SK-N-SH (cell line): ENCODE measurements around the gene LCN1. TPM values are rescaled to one million over a fixed set of nuclear protein-coding genes. Genes with fewer than 3 reads are reported as not detected.

ENCODE experiments used
- CTCF ChIA-PET: fragments of 300-600, 350-600 bp; formaldehyde crosslinking; extraction: SDS; loops from one replicate; lab custom pipeline; 2021; lab: Yijun Ruan, JAX
- POLR2A ChIA-PET: fragments of 350-600 bp; sonication (Branson Sonifier 250); formaldehyde crosslinking; extraction: SDS; loops from one replicate; lab custom pipeline; 2020; ENCODE audit warnings: antibody characterized with exemption, inconsistent platforms; lab: Yijun Ruan, JAX
- DNase-seq: peaks from one replicate; pipeline ENCODE4 v3.0.0; 2012
- H2AFZ ChIP-seq: fragments of 200-600 bp; sonication (generic); 2 replicates; pipeline ENCODE4 v1.8.1; 2016; ENCODE audit warnings: antibody characterized with exemption, mild to moderate bottlenecking, low read depth
- H3F3A ChIP-seq: fragments of 200-600 bp; sonication (generic); replicated peaks from 2 replicates; pipeline ENCODE3; 2016; ENCODE audit warnings: antibody characterized with exemption, mild to moderate bottlenecking; ENCODE audit not compliant: insufficient read depth
- H3K27ac ChIP-seq, 2 experiments: fragments of 200-500 bp in 1 of 2; fragments of 200-600 bp in 1 of 2; sonication (Bioruptor generic) in 1 of 2; sonication (generic), shearing (Covaris generic) in 1 of 2; 2 replicates each; pipeline versions ENCODE4 v1.5.1 to v1.6.1; 2014 to 2016; ENCODE audit warnings: low read depth in 2 of 2, inconsistent platforms in 1 of 2, low read length in 1 of 2, mild to moderate bottlenecking in 1 of 2, mixed read lengths in 1 of 2
- H3K27me3 ChIP-seq: fragments of 200-600 bp; sonication (generic), shearing (Covaris generic); 2 replicates; pipeline ENCODE4 v1.6.1; 2016; ENCODE audit warnings: mixed run types; ENCODE audit not compliant: insufficient read depth
- H3K36me3 ChIP-seq, 2 experiments: fragments of 200-500 bp in 1 of 2; fragments of 200-600 bp in 1 of 2; sonication (Bioruptor generic) in 1 of 2; sonication (generic) in 1 of 2; replicated peaks in 1 of 2; 2 replicates each; pipeline versions ENCODE3 to v1.5.1; 2014 to 2016; ENCODE audit warnings: low read length in 1 of 2, mild to moderate bottlenecking in 1 of 2; ENCODE audit not compliant: insufficient read depth in 2 of 2, control insufficient read depth in 1 of 2
- H3K4me1 ChIP-seq, 2 experiments: fragments of 200-500 bp in 1 of 2; fragments of 200-600 bp in 1 of 2; sonication (Bioruptor generic) in 1 of 2; sonication (generic), shearing (Covaris generic) in 1 of 2; 2 replicates each; pipeline versions ENCODE4 v1.5.1 to v1.6.1; 2014 to 2016; ENCODE audit warnings: low read depth in 1 of 2, low read length in 1 of 2, mixed run types in 1 of 2; ENCODE audit not compliant: insufficient read depth in 2 of 2, control insufficient read depth in 1 of 2
- H3K4me2 ChIP-seq: fragments of 200-600 bp; sonication (generic), shearing (Covaris generic); 2 replicates; pipeline ENCODE4 v1.6.1; 2017; ENCODE audit warnings: mixed run types
- H3K4me3 ChIP-seq, 2 experiments: fragments of 200-500 bp in 1 of 2; fragments of 200-600 bp in 1 of 2; sonication (Bioruptor generic) in 1 of 2; sonication (generic), shearing (Covaris generic) in 1 of 2; 2 replicates each; pipeline versions ENCODE4 v1.5.1 to v1.8.1; 2014 to 2016; ENCODE audit warnings: low read depth in 2 of 2, inconsistent platforms in 1 of 2, low read length in 1 of 2, mild to moderate bottlenecking in 1 of 2, mixed read lengths in 1 of 2, moderate library complexity in 1 of 2
- H3K79me2 ChIP-seq: fragments of 200-600 bp; sonication (generic); 2 replicates; pipeline ENCODE4 v1.8.1; 2017; ENCODE audit warnings: mild to moderate bottlenecking; ENCODE audit not compliant: insufficient read depth
- H3K9ac ChIP-seq: fragments of 200-600 bp; sonication (generic); 2 replicates; pipeline ENCODE4 v1.6.1; 2017; ENCODE audit warnings: mixed run types
- H3K9me2 ChIP-seq: fragments of 200-600 bp; sonication (generic); 2 replicates; pipeline ENCODE4 v1.6.1; 2017; ENCODE audit warnings: mixed run types
- H3K9me3 ChIP-seq: fragments of 200-600 bp; sonication (generic); 2 replicates; pipeline ENCODE4 v1.6.1; 2017; ENCODE audit warnings: mixed run types, mild to moderate bottlenecking, moderate library complexity
- H4K20me1 ChIP-seq: fragments of 200-600 bp; sonication (generic); 2 replicates; pipeline ENCODE4 v1.6.1; 2017; ENCODE audit warnings: mild to moderate bottlenecking, mixed run types; ENCODE audit not compliant: insufficient read depth
- EZH2phosphoT487 ChIP-seq: fragments of 200-600 bp; sonication (generic); IDR thresholded peaks from 2 replicates; pipeline ENCODE4 v1.6.1; 2017; ENCODE audit warnings: low read depth, mixed run types, mild to moderate bottlenecking, antibody characterized with exemption, moderate library complexity, borderline replicate concordance
- FOSL2 ChIP-seq: IDR thresholded peaks from 2 replicates; pipeline ENCODE4 v1.4.0; 2012; ENCODE audit warnings: low read depth, mild to moderate bottlenecking, moderate library complexity, borderline replicate concordance
- FOXJ3 ChIP-seq: sonication (generic); formaldehyde crosslinking; IDR thresholded peaks from 2 replicates; pipeline ENCODE4 v1.5.1; 2020; ENCODE audit warnings: mild to moderate bottlenecking, missing genetic modification reagents
- FOXM1 ChIP-seq: IDR thresholded peaks from 2 replicates; pipeline ENCODE4 v1.4.0; 2012; ENCODE audit warnings: low read depth, mild to moderate bottlenecking
- GABPA ChIP-seq: IDR thresholded peaks from 2 replicates; pipeline ENCODE4 v1.4.0; 2012; ENCODE audit warnings: low read depth, mild to moderate bottlenecking
- MAX ChIP-seq: IDR thresholded peaks from 2 replicates; pipeline ENCODE4 v1.4.0; 2012; ENCODE audit warnings: low read depth
- NRF1 ChIP-seq: IDR thresholded peaks from 2 replicates; pipeline ENCODE4 v1.6.1; 2012; ENCODE audit warnings: low read depth, mild to moderate bottlenecking, low read length
- PBX3 ChIP-seq: IDR thresholded peaks from 2 replicates; pipeline ENCODE4; 2012
- POLR2AphosphoS5 ChIP-seq: IDR thresholded peaks from 2 replicates; pipeline ENCODE4 v1.6.1; 2012; ENCODE audit warnings: low read depth, low read length
- RCOR1 ChIP-seq: fragments of 150-350 bp; IDR thresholded peaks from 2 replicates; pipeline ENCODE4 v1.6.1; 2017; ENCODE audit warnings: antibody characterized with exemption, low read length
- REST ChIP-seq: IDR thresholded peaks from 2 replicates; pipeline ENCODE4 v1.6.1; 2012; ENCODE audit warnings: mild to moderate bottlenecking, low read depth, low read length, moderate library complexity
- RFX5 ChIP-seq: IDR thresholded peaks from 2 replicates; pipeline ENCODE4 v1.6.1; 2012; ENCODE audit warnings: mild to moderate bottlenecking, improper control_type of control experiment, low read length
- SIN3A ChIP-seq: IDR thresholded peaks from 2 replicates; pipeline ENCODE4 v1.6.1; 2012; ENCODE audit warnings: low read depth, mild to moderate bottlenecking, low read length, moderate library complexity, borderline replicate concordance
- SMC3 ChIP-seq: IDR thresholded peaks from 2 replicates; pipeline ENCODE4 v1.6.1; 2012; ENCODE audit warnings: low read depth, low read length, improper control_type of control experiment
- YY1 ChIP-seq: IDR thresholded peaks from 2 replicates; pipeline ENCODE4 v1.4.0; 2012; ENCODE audit warnings: low read depth, mild to moderate bottlenecking
- ZBTB33 ChIP-seq: IDR thresholded peaks from 2 replicates; pipeline ENCODE4 v1.4.0; 2012; ENCODE audit warnings: low read depth, borderline replicate concordance
- WGBS: methylation state at CpG from one replicate; pipeline ENCODE4 v1.1.6; 2017; ENCODE audit warnings: low lambda C conversion rate; 5-methylcytosine and 5-hydroxymethylcytosine counted together
- polyA plus RNA-seq, 3 experiments: library from polyadenylated mRNA; depleted of rRNA; stranded (reverse); fragments of >200 nt; gene quantifications; 2 replicates each; pipeline ENCODE4 v1.2.3, GENCODE V29; 2012

LCN1 gene
- polyA plus RNA-seq, 1 of the 3 experiments (the other 2 are of a cell fraction), result not detected

- H3K4me2 ChIP-seq, result no peak overlapping the region
- no peaks in the 10 kb centered on the region for H3K4me1 ChIP-seq
- H3K27me3 ChIP-seq, result no peaks in the 10 kb centered on the region
- CTCF ChIA-PET, result interaction anchor here (3.3 kb wide), 1 partner anchor 47 kb away, joined by 11 read pairs; no protein-coding TSS in a partner anchor
- no peaks in the 10 kb centered on the region for H3K9me2 ChIP-seq
- no peak overlapping the region for H3K27ac ChIP-seq
- no peak overlapping the region for H3K4me3 ChIP-seq
- POLR2A ChIA-PET, result no interaction called here
- H3F3A ChIP-seq, result no peaks in the 10 kb centered on the region
- no peaks in the 10 kb centered on the region for H3K9me3 ChIP-seq
- no peaks in the 10 kb centered on the region for H3K36me3 ChIP-seq
- TF ChIP-seq FOXM1 (no peak), REST (no peak), MAX (no peak), SMC3 (no peak), GABPA (no peak), RFX5 (no peak), PBX3 (no peak), EZH2phosphoT487 (no peak)
- WGBS, result 57% methylated on average over 5 of the region's 13 CpGs
- H3K79me2 ChIP-seq, result no peaks in the 10 kb centered on the region
- H3K9ac ChIP-seq, result no peak overlapping the region
- no peak for DNase-seq
- no peak overlapping the region for H2AFZ ChIP-seq
- H4K20me1 ChIP-seq, result no peaks in the 10 kb centered on the region
These were observed 30.2 kb downstream of the LCN1 start for GRCh38 chr9:135551456-135551855.

GRCh38 chr9:135552021-135552697 is 30.9 kb downstream of the LCN1 start:
- Histone ChIP-seq H3K4me1 (no peaks in the 10 kb centered on the region), H3K9me3 (no peaks in the 10 kb centered on the region), H3K36me3 (no peaks in the 10 kb centered on the region), H3K4me3 (no peak overlapping the region), H3F3A (no peaks in the 10 kb centered on the region), H3K27ac (no peak overlapping the region), H3K9ac (no peak overlapping the region), H3K4me2 (no peak overlapping the region), H2AFZ (no peak overlapping the region), H3K79me2 (no peaks in the 10 kb centered on the region), H4K20me1 (no peaks in the 10 kb centered on the region), H3K27me3 (no peaks in the 10 kb centered on the region), H3K9me2 (no peaks in the 10 kb centered on the region)
- DNase-seq, result no peak
- 57% methylated on average over 15 of the region's 18 CpGs for WGBS
- POLR2A ChIA-PET, result no interaction called here
- CTCF ChIA-PET, result interaction anchor here (3.3 kb wide), 1 partner anchor 48 kb away, joined by 11 read pairs; no protein-coding TSS in a partner anchor
- no peak for TF ChIP-seq FOSL2
- TF ChIP-seq RFX5, result no peak
- no peak for TF ChIP-seq GABPA
- TF ChIP-seq NRF1, result no peak
- no peak for TF ChIP-seq FOXJ3 (CRISPR knock-in tag)
- no peak for TF ChIP-seq POLR2AphosphoS5
- TF ChIP-seq YY1, result no peak
- no peak for TF ChIP-seq ZBTB33
- no peak for TF ChIP-seq RCOR1
- no peak for TF ChIP-seq SIN3A
- TF ChIP-seq MAX, result no peak
- no peak for TF ChIP-seq PBX3
